Mesenteric fat pad (tissue), 1 donor: Measurements from ENCODE around the gene MAST3. TPM values are rescaled to one million over a fixed set of nuclear protein-coding genes. Genes with fewer than 3 reads are reported as not detected.

Source experiments
- DNase-seq: peaks from one replicate; pipeline ENCODE4 v3.0.0-alpha.2; 2020; ENCODE audit warnings: low spot score
- total RNA-seq: library from RNA; stranded (reverse); fragmentation: NEBNext Ultra II Directional; extraction: Animal tissue kit (Norgen Biotek cat#: 25700); gene quantifications from one replicate; pipeline ENCODE4 v1.2.1, GENCODE V29; 2021
- donor health status: DM: yes; HTN: yes; CAD: no.

MAST3 gene
- total RNA-seq, 1 donor from 2014 or later: 19.1 TPM

GRCh38 chr19:18135712-18136584, 38.4 kb downstream of the MAST3 start:
- no peak for DNase-seq

DNA sequence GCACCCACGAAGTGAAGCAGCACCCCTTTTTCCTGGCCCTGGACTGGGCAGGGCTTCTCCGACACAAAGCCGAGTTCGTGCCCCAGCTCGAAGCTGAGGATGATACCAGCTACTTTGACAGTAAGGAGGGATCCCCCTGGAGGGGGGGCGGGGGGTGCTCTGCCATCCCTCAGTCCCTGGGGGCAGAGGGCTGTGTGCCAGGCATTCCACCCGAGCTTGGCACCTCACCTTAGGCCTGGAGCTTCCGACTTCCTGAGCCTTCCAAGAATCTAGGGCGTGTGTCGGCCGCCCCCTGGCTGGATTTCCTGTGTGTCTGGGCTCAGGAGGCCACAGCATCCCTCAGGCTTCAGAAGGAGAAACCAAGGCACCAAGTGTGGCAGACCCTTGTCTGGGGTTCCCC, 39.7 kb downstream of the MAST3 start:
- DNase-seq: no peak

- DNase-seq: no peak
Observed at GRCh38 chr19:18137657-18138339, 40.2 kb downstream of the MAST3 start.

DNA sequence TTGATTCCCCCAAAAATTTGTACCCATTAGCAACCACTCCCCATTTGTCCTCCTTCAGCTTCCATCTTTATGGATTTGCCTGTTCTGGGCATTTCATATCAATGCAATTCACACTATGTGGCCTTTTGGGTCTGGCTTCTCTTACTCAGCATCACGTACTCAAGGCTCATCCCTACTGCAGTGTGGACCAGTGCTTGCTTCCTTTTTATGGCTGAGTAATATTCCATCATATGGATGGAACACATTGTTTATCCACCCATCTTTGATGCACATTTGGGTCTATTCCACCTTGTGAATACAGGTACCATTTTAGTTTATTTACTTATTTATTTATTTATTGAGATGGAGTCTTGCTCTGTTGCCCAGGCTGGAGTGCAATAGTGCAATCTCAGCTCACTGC, 42.9 kb downstream of the MAST3 start:
- DNase-seq: no peak

- no peak for DNase-seq
Observed at GRCh38 chr19:18141031-18141430, 43.5 kb downstream of the MAST3 start.

GRCh38 chr19:18143902-18144301, 46.3 kb downstream of the MAST3 start:
- no peak for DNase-seq

DNA sequence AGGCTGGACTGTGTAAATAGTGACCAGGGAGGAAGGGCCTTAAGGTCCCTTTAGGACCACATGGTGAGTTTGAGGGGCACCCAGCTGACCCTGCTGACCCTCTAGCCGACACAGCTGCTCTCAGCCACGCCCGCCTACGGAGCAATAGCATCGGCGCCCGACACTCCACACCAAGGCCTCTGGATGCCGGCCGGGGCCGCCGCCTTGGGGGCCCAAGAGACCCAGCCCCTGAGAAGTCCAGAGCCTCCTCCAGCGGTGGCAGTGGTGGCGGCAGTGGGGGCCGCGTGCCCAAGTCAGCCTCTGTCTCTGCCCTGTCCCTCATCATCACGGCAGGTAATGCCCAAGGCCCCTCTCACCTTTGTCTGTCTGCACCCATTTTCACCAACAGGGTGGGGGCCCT, 46.8 kb downstream of the MAST3 start:
- no peak for DNase-seq

DNA sequence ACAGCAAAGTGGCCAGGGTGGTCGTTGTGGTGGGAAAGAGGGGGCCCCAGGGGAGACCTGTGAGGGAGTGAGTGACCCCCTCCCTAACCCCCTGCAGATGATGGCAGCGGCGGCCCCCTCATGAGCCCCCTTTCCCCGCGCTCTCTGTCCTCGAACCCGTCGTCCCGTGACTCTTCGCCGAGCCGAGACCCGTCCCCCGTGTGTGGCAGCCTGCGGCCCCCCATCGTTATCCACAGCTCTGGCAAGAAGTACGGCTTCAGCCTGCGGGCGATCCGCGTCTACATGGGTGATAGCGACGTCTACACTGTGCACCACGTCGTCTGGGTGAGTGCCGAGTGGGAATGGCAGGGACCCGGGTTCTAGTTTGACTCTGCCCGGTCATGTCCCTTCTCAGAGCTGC, 47.3 kb downstream of the MAST3 start:
- DNase-seq: no peak

DNA sequence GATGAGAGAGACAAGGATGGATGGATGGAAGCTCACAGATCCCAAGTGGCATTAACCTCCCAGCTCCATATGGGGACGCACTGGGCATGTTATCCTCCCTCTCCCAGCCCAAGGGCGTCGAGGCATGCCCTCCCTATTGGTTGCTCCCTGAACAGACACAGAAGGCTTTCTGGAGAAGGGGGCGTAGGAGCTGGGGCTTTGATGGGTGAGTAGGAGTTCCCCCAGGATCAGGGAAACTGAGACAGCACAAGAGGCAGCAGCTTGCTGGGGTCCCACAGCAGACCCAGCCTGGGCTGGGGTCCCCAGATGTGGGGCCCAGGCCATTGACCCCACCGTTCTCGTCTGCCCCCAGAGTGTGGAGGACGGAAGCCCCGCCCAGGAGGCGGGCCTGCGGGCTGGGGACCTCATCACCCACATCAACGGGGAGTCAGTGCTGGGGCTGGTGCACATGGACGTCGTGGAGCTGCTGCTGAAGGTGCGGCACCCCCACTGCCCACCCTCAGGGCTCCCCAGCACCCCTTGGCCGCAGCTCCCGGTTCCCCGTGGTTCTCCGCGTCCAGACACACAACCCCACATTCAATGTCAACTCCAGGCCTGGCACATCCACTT, 47.9 kb downstream of the MAST3 start:
- no peak for DNase-seq

DNA sequence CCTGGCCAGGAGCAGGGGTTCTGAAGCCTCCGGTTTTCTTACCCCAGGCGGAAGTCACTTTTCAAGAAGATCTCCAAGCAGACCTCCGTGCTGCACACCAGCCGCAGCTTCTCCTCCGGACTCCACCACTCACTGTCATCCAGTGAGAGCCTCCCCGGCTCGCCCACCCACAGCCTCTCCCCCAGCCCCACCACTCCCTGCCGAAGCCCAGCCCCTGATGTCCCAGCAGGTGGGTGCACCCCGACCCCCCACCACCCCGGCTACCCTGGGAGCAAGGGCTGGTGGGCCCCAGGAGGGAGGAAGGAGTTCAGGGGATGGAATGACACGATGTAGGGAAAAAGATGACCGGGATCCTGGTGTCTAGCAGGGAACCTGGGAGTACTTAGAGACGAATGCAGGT, 49.8 kb downstream of the MAST3 start:
- DNase-seq: no peak

- DNase-seq: no peak
Observed at GRCh38 chr19:18149596-18149975, 52.0 kb downstream of the MAST3 start.

DNA sequence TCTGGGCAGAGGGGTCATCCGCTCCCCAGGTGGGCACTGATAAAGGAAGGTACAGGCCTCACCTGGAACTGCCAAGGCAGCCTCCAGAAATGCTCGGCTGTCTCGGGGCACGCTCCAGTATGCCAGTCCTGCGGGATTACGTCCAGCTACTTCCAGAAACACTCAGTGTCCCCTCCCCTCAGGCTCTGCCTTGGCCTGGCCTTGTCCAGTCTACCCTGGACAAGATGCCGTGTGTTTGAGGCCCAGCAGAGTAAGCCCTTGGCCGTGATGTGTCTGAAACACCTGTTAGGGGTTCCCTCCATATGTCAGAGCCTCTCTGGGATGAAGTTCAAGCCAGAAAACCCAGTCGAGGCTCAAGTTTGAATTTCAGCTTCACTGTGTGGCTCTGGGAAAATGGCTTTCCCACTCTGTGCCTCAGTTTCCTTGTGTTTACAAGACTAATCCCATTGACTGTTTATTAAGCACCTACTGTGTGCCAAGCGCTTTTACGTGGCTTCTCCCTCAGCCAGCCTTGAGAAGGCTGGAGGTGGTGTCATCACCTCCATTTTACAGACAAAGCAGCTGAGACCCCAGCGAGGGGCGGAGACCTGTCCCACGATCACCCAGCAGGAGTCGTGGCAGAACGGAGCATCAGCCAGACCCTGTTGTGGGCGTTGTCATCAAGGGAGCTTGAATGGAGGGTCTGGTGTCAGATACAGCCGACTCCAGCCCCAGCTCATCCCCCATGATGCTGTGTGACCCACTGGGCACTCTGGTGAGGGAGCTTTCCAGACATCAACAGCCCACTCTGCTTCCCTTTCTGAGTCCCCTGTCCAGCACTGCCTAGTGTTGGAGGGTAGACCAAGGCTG, 53.4 kb downstream of the MAST3 start:
- no peak for DNase-seq

- peak; percentile 98 for DNase-seq
Observed at GRCh38 chr19:18152442-18152816, 54.9 kb downstream of the MAST3 start.

- peak; percentile 99 for DNase-seq
Observed at GRCh38 chr19:18152817-18153555, 55.4 kb downstream of the MAST3 start, which contains the start of gene PIK3R2. TSS of gene PIK3R2 (plus strand) at chr19:18153163. CDS start at chr19:18155880, 2,717 bp downstream.

GRCh38 chr19:18153556-18154134, 56.1 kb downstream of the MAST3 start:
- no peak for DNase-seq

- DNase-seq: no peak
Observed at GRCh38 chr19:18155095-18156087, 57.8 kb downstream of the MAST3 start.

GRCh38 chr19:18156268-18156667, 58.7 kb downstream of the MAST3 start:
- DNase-seq: no peak

GRCh38 chr19:18156841-18157464, 59.4 kb downstream of the MAST3 start:
- DNase-seq: peak; percentile 93
